Naive thymus-derived CD4-positive, alpha-beta T cell (primary cell): ENCODE data around the gene DNAJC7. TPM values are rescaled to one million over a fixed set of nuclear protein-coding genes. Genes with fewer than 3 reads are reported as not detected.

Experiments used
- ATAC-seq: fragments of 150-1000 bp; cut with Tn5 transposase; 2 replicates; pipeline ENCODE4 v1.10.0; 2021; ENCODE audit warnings: mild to moderate bottlenecking, moderate library complexity
- CTCF ChIA-PET: fragments of 350-600 bp; sonication (Branson Sonifier 250); formaldehyde crosslinking; loops from one replicate; lab custom pipeline; 2021; ENCODE audit warnings: antibody characterized with exemption; lab: Charles Lee
- POLR2A ChIA-PET: fragments of 350-600 bp; sonication (Branson Sonifier 250); formaldehyde crosslinking; loops from one replicate; lab custom pipeline; 2021; ENCODE audit warnings: antibody characterized with exemption, inconsistent platforms; lab: Charles Lee
- DNase-seq, 9 donors: peaks; one replicate each; pipeline versions ENCODE4 v3.0.0 to v3.0.0-alpha.2; 2020 to 2022; ENCODE audit warnings: mixed read lengths in 1 of 9
- H3K27ac ChIP-seq: one replicate; pipeline ENCODE4 v1.7.0; 2013; ENCODE audit warnings: mild to moderate bottlenecking, low read depth, low read length, moderate library complexity
- H3K27me3 ChIP-seq, 2 donors: one replicate each; pipeline ENCODE4 v1.7.0; 2013; ENCODE audit warnings: low read length in 2 of 2, mild to moderate bottlenecking in 2 of 2, moderate library complexity in 2 of 2; ENCODE audit not compliant: control insufficient read depth in 2 of 2, insufficient read depth in 2 of 2
- H3K36me3 ChIP-seq, 3 experiments: 1 replicate in 2 of 3; 2 replicates in 1 of 3; pipeline ENCODE4 v1.7.0; 2013; ENCODE audit warnings: low read length in 3 of 3, mild to moderate bottlenecking in 3 of 3, moderate library complexity in 1 of 3; ENCODE audit not compliant: insufficient read depth in 3 of 3, control insufficient read depth in 2 of 3
- H3K4me1 ChIP-seq, 2 donors: one replicate each; pipeline ENCODE4 v1.7.0; 2013; ENCODE audit warnings: low read length in 2 of 2, mild to moderate bottlenecking in 2 of 2, moderate library complexity in 1 of 2; ENCODE audit not compliant: control insufficient read depth in 2 of 2, insufficient read depth in 2 of 2
- H3K4me3 ChIP-seq: 2 replicates; pipeline ENCODE4 v1.7.0; 2013; ENCODE audit warnings: mild to moderate bottlenecking, low read length
- H3K9me3 ChIP-seq, 3 experiments: 1 replicate in 2 of 3; 2 replicates in 1 of 3; pipeline ENCODE4 v1.7.0; 2013; ENCODE audit warnings: low read length in 3 of 3; ENCODE audit not compliant: control insufficient read depth in 2 of 3
- H3K27ac Mint-ChIP-seq, 9 donors: one replicate each; pipeline ENCODE4 v1.8.0; 2020 to 2022; ENCODE audit warnings: mixed read lengths in 9 of 9, mild to moderate bottlenecking in 8 of 9, moderate library complexity in 5 of 9, inconsistent platforms in 2 of 9
- H3K27me3 Mint-ChIP-seq, 5 donors: one replicate each; pipeline ENCODE4 v1.8.0; 2021 to 2022; ENCODE audit warnings: mixed read lengths in 5 of 5, mild to moderate bottlenecking in 1 of 5
- H3K36me3 Mint-ChIP-seq, 5 donors: one replicate each; pipeline ENCODE4 v1.8.0; 2020 to 2022; ENCODE audit warnings: mixed read lengths in 5 of 5, mild to moderate bottlenecking in 3 of 5, inconsistent platforms in 1 of 5
- H3K4me1 Mint-ChIP-seq, 7 donors: one replicate each; pipeline ENCODE4 v1.8.0; 2020 to 2022; ENCODE audit warnings: mixed read lengths in 7 of 7, mild to moderate bottlenecking in 3 of 7, inconsistent platforms in 1 of 7
- H3K4me3 Mint-ChIP-seq, 10 donors: one replicate each; pipeline ENCODE4 v1.8.0; 2020 to 2022; ENCODE audit warnings: mild to moderate bottlenecking in 10 of 10, mixed read lengths in 10 of 10, moderate library complexity in 6 of 10, inconsistent platforms in 2 of 10
- H3K9me3 Mint-ChIP-seq, 11 donors: one replicate each; pipeline ENCODE4 v1.8.0; 2020 to 2022; ENCODE audit warnings: mixed read lengths in 11 of 11, mild to moderate bottlenecking in 4 of 11, inconsistent platforms in 1 of 11, moderate library complexity in 1 of 11
- intact Hi-C, 2 donors: fragments of 100-400 bp; cut with micrococcal nuclease; formaldehyde crosslinking; loops; one replicate each; pipeline ENCODE4 v1.15.1; 2023
- polyA plus RNA-seq, 2 donors: library from polyadenylated mRNA; unstranded; fragments of 300-500 nt; fragmentation: Illumina TruSeq; gene quantifications; one replicate each; pipeline ENCODE4 v1.2.3, GENCODE V29; 2021
- total RNA-seq, 6 experiments: library from RNA in 5 of 6; stranded (reverse) in 5 of 6; gene quantifications; 1 replicate in 5 of 6; 2 replicates in 1 of 6; pipeline ENCODE4 v1.2.3 and lab custom pipeline; 2021 to 2026

The DNAJC7 gene
- total and polyA plus RNA-seq, 7 experiments from 2014 or later = 65.4 to 145 (median 107) TPM

DNA sequence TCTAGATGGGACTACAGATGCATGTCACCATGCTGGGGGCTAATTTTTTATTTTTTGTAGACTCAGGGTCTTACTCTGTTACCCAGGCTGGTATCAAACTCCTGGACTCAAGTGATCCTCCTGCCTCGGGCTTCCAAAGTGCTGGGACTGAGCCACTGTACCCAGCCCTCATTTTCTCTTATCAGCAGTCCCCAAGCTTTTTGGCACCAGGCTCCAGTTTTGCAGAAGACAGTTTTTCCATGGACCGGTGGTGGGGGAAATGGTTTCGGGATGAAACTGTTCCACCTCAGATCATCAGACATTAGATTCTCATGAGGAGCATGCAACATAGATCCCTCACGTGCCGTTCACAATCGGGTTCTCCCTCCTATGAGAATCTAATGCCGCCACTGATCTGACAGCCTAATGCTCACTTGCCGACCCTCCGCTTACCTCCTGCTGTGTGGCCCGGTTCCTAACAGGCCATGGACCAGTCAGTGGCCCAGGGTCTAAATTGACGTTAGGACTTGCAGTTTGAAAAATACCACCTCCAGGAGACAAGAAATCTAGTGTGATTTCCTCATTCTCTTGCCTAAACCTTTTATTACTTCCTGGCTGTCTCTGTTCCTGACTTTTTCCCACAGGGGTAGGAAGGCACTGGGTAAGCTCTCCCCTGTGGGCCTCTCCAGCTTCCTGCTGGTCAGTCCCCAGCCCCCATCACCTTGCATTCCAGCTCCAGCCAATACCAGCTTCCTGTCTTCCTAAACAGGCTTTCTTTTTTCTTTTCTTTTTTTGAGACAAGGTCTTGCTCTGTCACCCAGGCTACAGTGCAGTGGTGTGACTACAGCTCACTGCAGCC lies 60.0 kb downstream of the DNAJC7 start:
- intact Hi-C loops = no loop called here
- H3K4me1 Mint-ChIP-seq = peaks cover 0 to 4% (median 0%) of the 10 kb centered on the region in 7 donors
- no peaks in the 10 kb centered on the region for H3K27me3 ChIP-seq
- no peaks in the 10 kb centered on the region for H3K9me3 ChIP-seq
- H3K36me3 Mint-ChIP-seq = no peaks in the 10 kb centered on the region
- H3K9me3 Mint-ChIP-seq = no peaks in the 10 kb centered on the region
- H3K27ac ChIP-seq = no peak overlapping the region
- CTCF ChIA-PET = interaction anchor here (0.6 to 1.1 kb wide), 3 partner anchors 60 to 774 kb away, joined by 3 to 5 read pairs (median 3); partner anchors contain the start of gene DNAJC7
- no peaks in the 10 kb centered on the region for H3K36me3 ChIP-seq
- DNase-seq (no peak), ATAC-seq (no peak)
- no peak overlapping the region for H3K4me3 ChIP-seq
- H3K4me1 ChIP-seq = no peaks in the 10 kb centered on the region
- POLR2A ChIA-PET = interaction anchor here (0.7 kb wide), 1 partner anchor 9 kb away, joined by 8 read pairs; the partner anchor contains the start of gene CNP
- no peak overlapping the region for H3K27ac Mint-ChIP-seq
- peaks cover 0 to 5% (median 0%) of the 10 kb centered on the region in 5 donors for H3K27me3 Mint-ChIP-seq
- H3K4me3 Mint-ChIP-seq = no peak overlapping the region

DNA sequence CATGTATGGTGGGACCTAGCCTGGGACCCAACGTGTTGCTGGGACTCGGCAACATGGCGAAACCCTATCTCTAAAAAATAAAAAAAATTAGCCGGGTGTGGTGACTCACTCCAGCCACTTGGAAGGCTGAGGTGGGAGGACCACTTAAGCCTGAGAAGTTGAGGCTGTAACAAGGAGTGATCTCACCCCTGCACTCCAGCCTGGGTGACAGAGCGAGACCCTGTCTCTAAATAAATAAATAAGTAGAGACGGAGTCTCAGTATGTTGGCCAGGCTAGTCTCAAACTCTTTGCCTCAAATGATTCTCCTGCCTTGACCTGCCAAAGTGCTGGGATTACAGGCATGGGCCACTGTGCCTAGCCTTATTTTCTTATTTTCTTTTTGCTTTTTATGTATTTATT lies 60.7 kb downstream of the DNAJC7 start:
- H3K27ac Mint-ChIP-seq = no peak overlapping the region
- Histone ChIP-seq H3K4me3 (no peak overlapping the region), H3K36me3 (no peaks in the 10 kb centered on the region), H3K27ac (no peak overlapping the region), H3K27me3 (no peaks in the 10 kb centered on the region), H3K9me3 (no peaks in the 10 kb centered on the region), H3K4me1 (no peaks in the 10 kb centered on the region)
- H3K4me1 Mint-ChIP-seq = peaks cover 0 to 4% (median 0%) of the 10 kb centered on the region in 7 donors
- H3K27me3 Mint-ChIP-seq = peaks cover 0 to 5% (median 0%) of the 10 kb centered on the region in 5 donors
- POLR2A ChIA-PET = no interaction called here
- H3K9me3 Mint-ChIP-seq = no peaks in the 10 kb centered on the region
- CTCF ChIA-PET = no interaction called here
- ATAC-seq (no peak), DNase-seq (no peak)
- no peak overlapping the region for H3K4me3 Mint-ChIP-seq
- H3K36me3 Mint-ChIP-seq = no peaks in the 10 kb centered on the region
- intact Hi-C loops = no loop called here

DNA sequence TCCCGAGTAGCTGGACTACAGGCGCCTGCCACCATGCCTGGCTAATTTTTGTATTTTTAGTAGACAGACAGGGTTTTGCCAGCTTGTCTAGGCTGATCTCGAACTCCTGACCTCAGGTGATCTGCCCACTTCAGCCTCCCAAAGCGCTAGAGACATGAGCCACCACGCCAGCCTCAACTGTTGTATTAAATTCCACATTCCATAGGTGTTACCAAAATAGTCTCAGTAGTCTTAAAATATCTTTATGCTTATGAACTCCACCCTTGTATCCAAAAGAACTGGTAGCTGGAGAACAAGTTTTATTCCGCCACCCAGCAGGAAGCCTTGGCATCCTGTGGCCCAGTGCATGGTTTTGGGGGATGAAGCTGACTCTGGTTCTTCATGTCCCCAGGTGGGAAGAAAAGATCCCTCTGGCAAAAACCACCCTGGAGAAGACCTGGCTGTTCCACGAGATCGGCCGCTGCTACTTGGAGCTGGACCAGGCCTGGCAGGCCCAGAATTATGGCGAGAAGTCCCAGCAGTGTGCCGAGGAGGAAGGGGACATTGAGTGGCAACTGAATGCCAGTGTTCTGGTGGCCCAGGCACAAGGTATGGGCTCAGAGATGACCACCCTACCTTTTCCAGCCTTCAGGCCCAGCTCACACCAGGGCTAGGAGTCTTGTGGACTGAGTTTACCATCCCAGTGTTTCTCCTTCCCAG lies 68.3 kb downstream of the DNAJC7 start:
- Mint-ChIP-seq H3K4me3 (no peak overlapping the region), H3K4me1 (no peaks in the 10 kb centered on the region), H3K9me3 (no peaks in the 10 kb centered on the region), H3K36me3 (no peaks in the 10 kb centered on the region), H3K27ac (no peak overlapping the region), H3K27me3 (no peaks in the 10 kb centered on the region)
- Histone ChIP-seq H3K36me3 (no peaks in the 10 kb centered on the region), H3K27ac (no peak overlapping the region), H3K27me3 (no peaks in the 10 kb centered on the region), H3K9me3 (no peaks in the 10 kb centered on the region), H3K4me1 (no peaks in the 10 kb centered on the region), H3K4me3 (no peak overlapping the region)
- DNase-seq (no peak), ATAC-seq (no peak)
- CTCF ChIA-PET = interaction anchor here (0.6 kb wide), 1 partner anchor 12 kb away, joined by 3 read pairs; no protein-coding TSS in a partner anchor
- POLR2A ChIA-PET = interaction anchor here (0.6 kb wide), 1 partner anchor 49 kb away, joined by 4 read pairs; no protein-coding TSS in a partner anchor
- intact Hi-C loops = no loop called here

- Histone ChIP-seq H3K27ac (no peak overlapping the region), H3K27me3 (no peaks in the 10 kb centered on the region), H3K9me3 (no peaks in the 10 kb centered on the region), H3K4me3 (no peak overlapping the region), H3K4me1 (no peaks in the 10 kb centered on the region), H3K36me3 (no peaks in the 10 kb centered on the region)
- H3K9me3 Mint-ChIP-seq = no peaks in the 10 kb centered on the region
- POLR2A ChIA-PET = interaction anchor here (0.6 kb wide), 1 partner anchor 10 kb away, joined by 3 read pairs; no protein-coding TSS in a partner anchor
- ATAC-seq (no peak), DNase-seq (no peak)
- no peaks in the 10 kb centered on the region for H3K4me1 Mint-ChIP-seq
- intact Hi-C loops = no loop called here
- CTCF ChIA-PET = no interaction called here
- no peak overlapping the region for H3K27ac Mint-ChIP-seq
- no peak overlapping the region for H3K4me3 Mint-ChIP-seq
- peaks cover 0 to 12% (median 3%) of the 10 kb centered on the region in 5 donors for H3K27me3 Mint-ChIP-seq
- H3K36me3 Mint-ChIP-seq = no peaks in the 10 kb centered on the region
Measured at GRCh38 chr17:41944943-41945342, 72.3 kb downstream of the DNAJC7 start.

- Histone ChIP-seq H3K4me1 (no peaks in the 10 kb centered on the region), H3K27me3 (no peaks in the 10 kb centered on the region), H3K9me3 (no peaks in the 10 kb centered on the region), H3K36me3 (no peaks in the 10 kb centered on the region), H3K27ac (no peak overlapping the region), H3K4me3 (no peak overlapping the region)
- ATAC-seq (no peak), DNase-seq (no peak)
- ChIA-PET CTCF (no interaction called here), POLR2A (no interaction called here)
- Mint-ChIP-seq H3K27ac (no peak overlapping the region), H3K4me3 (no peak overlapping the region), H3K36me3 (no peaks in the 10 kb centered on the region), H3K9me3 (no peaks in the 10 kb centered on the region), H3K27me3 (peaks cover 0 to 12% (median 3%) of the 10 kb centered on the region in 5 donors), H3K4me1 (no peaks in the 10 kb centered on the region)
- intact Hi-C loops = no loop called here
Measured at GRCh38 chr17:41943492-41943891, 73.7 kb downstream of the DNAJC7 start.

GRCh38 chr17:41942626-41943373 lies 74.4 kb downstream of the DNAJC7 start:
- no peak overlapping the region for H3K4me3 Mint-ChIP-seq
- peaks cover 0 to 12% (median 3%) of the 10 kb centered on the region in 5 donors for H3K27me3 Mint-ChIP-seq
- Histone ChIP-seq H3K27ac (no peak overlapping the region), H3K9me3 (no peaks in the 10 kb centered on the region), H3K4me1 (no peaks in the 10 kb centered on the region), H3K4me3 (no peak overlapping the region), H3K27me3 (no peaks in the 10 kb centered on the region), H3K36me3 (no peaks in the 10 kb centered on the region)
- H3K9me3 Mint-ChIP-seq = no peaks in the 10 kb centered on the region
- intact Hi-C loops = no loop called here
- H3K27ac Mint-ChIP-seq = no peak overlapping the region
- DNase-seq (no peak), ATAC-seq (no peak)
- H3K36me3 Mint-ChIP-seq = no peaks in the 10 kb centered on the region
- H3K4me1 Mint-ChIP-seq = no peaks in the 10 kb centered on the region
- ChIA-PET POLR2A (interaction anchor here (0.6 kb wide), 1 partner anchor 621 kb away, joined by 5 read pairs; no protein-coding TSS in a partner anchor), CTCF (interaction anchor here (0.6 kb wide), 1 partner anchor 1445 kb away, joined by 3 read pairs; no protein-coding TSS in a partner anchor)
